SK-N-MC (cell line): ENCODE results near the gene ACOT4.
"Not testable (repeated sequence)": the region's sequence is repeated elsewhere in the genome, so short reads cannot be mapped to it uniquely, and the experiment has no call there.

ENCODE experiments used
- EZH2 ChIP-seq: fragments of 200-600 bp; sonication (generic); IDR thresholded peaks from one replicate; pipeline ENCODE4 v1.6.1; 2017; ENCODE audit warnings: antibody characterized with exemption
- FOXP2 ChIP-seq: optimal IDR thresholded peaks from 2 replicates; pipeline ENCODE3; 2011; ENCODE audit warnings: mild to moderate bottlenecking, moderate library complexity; ENCODE audit not compliant: insufficient read depth; ENCODE audit errors: extremely low read length, control extremely low read depth
- POLR2AphosphoS5 ChIP-seq: IDR thresholded peaks from 2 replicates; pipeline ENCODE4 v1.6.1; 2012; ENCODE audit warnings: mild to moderate bottlenecking, low read depth, low read length, borderline replicate concordance

GRCh38 chr14:73558238-73558637 lies 33.4 kb upstream of the ACOT4 start:
- TF ChIP-seq EZH2, POLR2AphosphoS5, FOXP2: not testable (repeated sequence)
